ENCODE results near the gene CARS1. TPM values are rescaled to one million over a fixed set of nuclear protein-coding genes. Genes with fewer than 3 reads are reported as not detected.

Gene CARS1
- total RNA-seq, 4 donors from 2014 or later = 29.3 to 50.4 (median 36.4) TPM

GRCh38 chr11:3021125-3021524 lies 36.1 kb downstream of the CARS1 start:
- H3K4me3 ChIP-seq = no peak overlapping the region
- no peaks in the 10 kb centered on the region for H3K9me3 ChIP-seq
- no peaks in the 10 kb centered on the region for H3K27me3 ChIP-seq
- 30 to 46% methylated on average over 4 of the region's 4 CpGs for WGBS, 2 donors
- TF ChIP-seq EP300 (IDR thresholded peaks at IDR 0.05) (no peak), CTCF (IDR thresholded peaks at IDR 0.05) (peak; percentile 34 to 57 (median 43))
- H3K27ac ChIP-seq = peak overlapping the region in 1 of 4 donors; percentile 57
- no peak for DNase-seq (ENCODE audit: low spot score in 2 of 2)
- H3K36me3 ChIP-seq = peaks cover 0 to 68% (median 8%) of the 10 kb centered on the region in 3 donors
- peaks cover 0 to 28% (median 0%) of the 10 kb centered on the region in 4 donors for H3K4me1 ChIP-seq

GRCh38 chr11:3020011-3020410 lies 37.2 kb downstream of the CARS1 start:
- no peaks in the 10 kb centered on the region for H3K9me3 ChIP-seq
- DNase-seq (ENCODE audit: low spot score in 2 of 2) = no peak
- TF ChIP-seq CTCF (IDR thresholded peaks at IDR 0.05) (no peak), POLR2A (IDR thresholded peaks at IDR 0.05) (peak in 1 of 2 donors; percentile 15), EP300 (IDR thresholded peaks at IDR 0.05) (no peak)
- no peaks in the 10 kb centered on the region for H3K27me3 ChIP-seq
- no peak overlapping the region for H3K4me3 ChIP-seq
- H3K4me1 ChIP-seq = peaks cover 0 to 28% (median 0%) of the 10 kb centered on the region in 4 donors
- 90 to 96% methylated on average over 10 to 12 of the region's 12 CpGs for WGBS, 2 donors
- no peak overlapping the region for H3K27ac ChIP-seq
- peaks cover 3 to 68% (median 8%) of the 10 kb centered on the region in 3 donors for H3K36me3 ChIP-seq

GRCh38 chr11:3018596-3018995 lies 38.6 kb downstream of the CARS1 start:
- Histone ChIP-seq H3K27ac (no peak overlapping the region), H3K4me3 (no peak overlapping the region), H3K9me3 (no peaks in the 10 kb centered on the region), H3K36me3 (peaks cover 4 to 74% (median 8%) of the 10 kb centered on the region in 3 donors), H3K4me1 (peaks cover 0 to 36% (median 0%) of the 10 kb centered on the region in 4 donors), H3K27me3 (no peaks in the 10 kb centered on the region)
- 78 to 84% methylated on average over 4 to 5 of the region's 5 CpGs for WGBS, 2 donors
- TF ChIP-seq EP300 (IDR thresholded peaks at IDR 0.05) (no peak), CTCF (IDR thresholded peaks at IDR 0.05) (no peak), POLR2A (IDR thresholded peaks at IDR 0.05) (no peak)
- no peak for DNase-seq (ENCODE audit: low spot score in 2 of 2)

- TF ChIP-seq CTCF (IDR thresholded peaks at IDR 0.05) (no peak), EP300 (IDR thresholded peaks at IDR 0.05) (no peak), POLR2A (IDR thresholded peaks at IDR 0.05) (no peak)
- no peaks in the 10 kb centered on the region for H3K27me3 ChIP-seq
- peaks cover 4 to 91% (median 13%) of the 10 kb centered on the region in 3 donors for H3K36me3 ChIP-seq
- no peak for DNase-seq (ENCODE audit: low spot score in 2 of 2)
- peaks cover 0 to 23% (median 0%) of the 10 kb centered on the region in 4 donors for H3K4me1 ChIP-seq
- no peak overlapping the region for H3K27ac ChIP-seq
- no peaks in the 10 kb centered on the region for H3K9me3 ChIP-seq
- no peak overlapping the region for H3K4me3 ChIP-seq
- WGBS, 2 donors = 87 to 91% methylated on average over 11 of the region's 11 CpGs
Measured at GRCh38 chr11:3016861-3017260, 40.4 kb downstream of the CARS1 start.

GRCh38 chr11:3015796-3016195 lies 41.4 kb downstream of the CARS1 start:
- Histone ChIP-seq H3K4me3 (no peak overlapping the region), H3K27ac (peak overlapping the region in 1 of 4 donors; percentile 36), H3K27me3 (no peaks in the 10 kb centered on the region), H3K4me1 (peaks cover 0 to 14% (median 0%) of the 10 kb centered on the region in 4 donors), H3K9me3 (no peaks in the 10 kb centered on the region), H3K36me3 (peaks cover 4 to 99% (median 16%) of the 10 kb centered on the region in 3 donors)
- TF ChIP-seq CTCF (IDR thresholded peaks at IDR 0.05) = no peak
- TF ChIP-seq EP300 (IDR thresholded peaks at IDR 0.05) = no peak
- no peak for TF ChIP-seq POLR2A (IDR thresholded peaks at IDR 0.05)
- DNase-seq (ENCODE audit: low spot score in 2 of 2) = no peak
- WGBS, 2 donors = 85 to 86% methylated on average over 9 to 10 of the region's 10 CpGs

All from tibial nerve (tissue), 4 donors.